ENCODE results near the gene ZDHHC11B.

DNA sequence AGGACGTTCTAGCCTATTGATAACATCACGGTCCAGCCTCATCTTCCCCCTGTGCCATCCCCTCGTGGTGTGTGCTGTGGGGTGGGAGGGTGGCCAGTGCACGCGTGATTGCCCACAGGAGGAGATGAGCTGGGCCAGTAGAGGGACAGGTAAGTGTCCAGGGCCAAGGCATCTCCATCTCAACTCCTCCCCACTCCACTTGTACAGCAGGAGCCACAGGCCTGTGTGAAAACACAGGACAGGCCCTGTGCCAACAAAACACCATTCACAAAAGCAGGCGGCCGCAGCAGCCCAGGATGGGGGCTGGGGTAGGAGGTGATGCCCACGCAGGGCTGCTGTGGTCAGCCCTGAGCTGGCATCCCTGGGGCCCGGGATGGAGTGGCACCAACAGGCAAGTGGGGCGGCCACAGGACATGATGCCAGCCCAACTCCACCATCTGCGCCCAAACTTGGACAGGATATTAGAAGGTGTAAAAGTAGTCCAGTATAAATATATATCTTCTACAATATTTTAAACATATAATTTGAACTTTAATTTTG, 124.0 kb downstream of the ZDHHC11B start:
- TF ChIP-seq POLR2AphosphoS5 (IDR thresholded peaks at IDR 0.05), result no peak
- TF ChIP-seq, protein P1, sequence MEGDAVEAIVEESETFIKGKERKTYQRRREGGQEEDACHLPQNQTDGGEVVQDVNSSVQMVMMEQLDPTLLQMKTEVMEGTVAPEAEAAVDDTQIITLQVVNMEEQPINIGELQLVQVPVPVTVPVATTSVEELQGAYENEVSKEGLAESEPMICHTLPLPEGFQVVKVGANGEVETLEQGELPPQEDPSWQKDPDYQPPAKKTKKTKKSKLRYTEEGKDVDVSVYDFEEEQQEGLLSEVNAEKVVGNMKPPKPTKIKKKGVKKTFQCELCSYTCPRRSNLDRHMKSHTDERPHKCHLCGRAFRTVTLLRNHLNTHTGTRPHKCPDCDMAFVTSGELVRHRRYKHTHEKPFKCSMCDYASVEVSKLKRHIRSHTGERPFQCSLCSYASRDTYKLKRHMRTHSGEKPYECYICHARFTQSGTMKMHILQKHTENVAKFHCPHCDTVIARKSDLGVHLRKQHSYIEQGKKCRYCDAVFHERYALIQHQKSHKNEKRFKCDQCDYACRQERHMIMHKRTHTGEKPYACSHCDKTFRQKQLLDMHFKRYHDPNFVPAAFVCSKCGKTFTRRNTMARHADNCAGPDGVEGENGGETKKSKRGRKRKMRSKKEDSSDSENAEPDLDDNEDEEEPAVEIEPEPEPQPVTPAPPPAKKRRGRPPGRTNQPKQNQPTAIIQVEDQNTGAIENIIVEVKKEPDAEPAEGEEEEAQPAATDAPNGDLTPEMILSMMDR (IDR thresholded peaks at IDR 0.05), result no peak

All from stomach (tissue), 4 donors.